Stimulated activated CD4-positive, alpha-beta T cell treated with anti-CD3 and anti-CD28 coated beads, TNF-alpha, amount 100 ng/mL, for 24 hours (primary cell): Measurements from ENCODE around the gene C5orf58.

ENCODE experiments used
- DNase-seq, 3 experiments: peaks; one replicate each; pipeline ENCODE4 v3.0.0-alpha.2; 2020; ENCODE audit warnings: low read depth in 3 of 3

The C5orf58 gene

DNA sequence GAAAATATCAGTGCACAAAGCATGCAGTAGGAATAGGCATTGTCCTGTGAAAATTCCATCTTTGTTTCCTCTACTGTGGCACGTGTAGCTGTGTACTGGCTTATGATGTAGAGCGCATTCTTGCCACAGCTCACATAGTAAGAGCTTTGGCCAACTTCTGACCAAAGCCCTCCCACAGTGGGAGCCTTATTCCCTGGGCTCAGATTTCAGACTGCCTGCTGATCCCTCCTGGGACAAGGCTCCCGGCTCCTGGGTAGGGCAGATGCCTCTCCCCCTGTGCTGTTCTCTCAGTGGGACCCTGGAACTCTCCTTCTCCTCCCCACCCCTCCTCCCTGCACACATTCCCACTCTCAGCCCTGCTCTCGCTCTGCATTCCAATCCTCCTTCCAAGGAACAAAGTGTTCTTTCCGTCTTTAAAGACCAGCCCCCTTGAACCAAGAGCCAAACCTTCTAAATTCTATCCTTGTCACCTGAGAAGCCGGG, 47.3 kb downstream of the C5orf58 start:
- DNase-seq, result no peak

DNA sequence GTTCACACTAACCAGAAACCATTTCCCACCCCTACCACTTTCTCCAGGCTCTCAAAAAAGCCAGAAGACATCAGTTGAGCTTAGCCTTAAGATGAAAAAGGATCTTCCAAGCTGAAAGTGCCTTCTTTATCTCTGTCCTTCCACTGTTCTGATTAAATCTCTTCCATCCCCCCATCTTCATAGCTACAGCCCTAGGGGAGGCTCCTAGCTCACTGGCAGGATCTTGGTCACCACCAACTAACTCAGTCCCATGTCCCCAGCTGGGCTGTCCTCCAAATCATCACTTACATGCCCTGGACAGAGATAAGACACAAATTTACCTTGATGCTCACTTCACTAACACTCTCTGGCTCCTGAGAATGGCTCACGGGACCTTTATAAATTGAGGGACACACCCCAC, 50.5 kb downstream of the C5orf58 start:
- no peak for DNase-seq

DNA sequence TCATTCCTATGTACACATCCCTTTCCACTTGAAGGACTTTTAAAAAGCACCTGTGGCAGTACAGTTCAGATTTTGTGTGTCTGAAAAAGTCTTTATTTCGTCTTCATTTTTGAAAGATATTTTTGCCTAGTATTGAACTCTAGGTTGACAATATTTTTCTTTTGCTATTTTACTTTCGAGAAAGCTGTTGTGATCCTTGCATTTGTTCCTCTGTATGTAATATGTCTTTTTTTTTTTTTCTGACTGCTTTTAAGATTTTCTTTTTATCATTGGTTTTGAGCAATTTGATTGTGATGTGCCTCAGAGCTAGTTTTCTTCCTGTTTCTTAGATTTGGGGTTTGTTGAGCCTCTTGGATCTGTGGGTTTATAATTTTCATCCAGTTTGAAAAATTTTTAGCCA, 51.4 kb downstream of the C5orf58 start:
- no peak for DNase-seq

DNA sequence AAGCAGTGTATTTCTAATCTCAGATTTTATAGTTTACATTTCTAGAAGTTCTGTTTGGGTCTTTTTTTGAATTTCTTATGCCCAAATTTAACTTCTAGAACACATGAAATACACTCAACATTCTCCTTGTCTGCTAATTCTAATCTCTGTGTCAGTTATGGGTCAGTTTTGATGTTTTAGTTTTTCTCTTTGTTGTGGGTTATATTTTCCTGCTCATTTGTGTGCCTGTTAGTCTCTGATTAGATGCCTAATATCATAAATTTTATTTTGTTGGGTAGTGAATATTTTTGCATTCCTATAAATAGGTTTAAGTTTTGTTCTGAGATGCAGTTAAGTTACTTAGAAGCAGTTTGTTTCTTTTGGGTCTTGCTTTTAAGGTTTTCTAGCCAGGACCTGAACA, 52.4 kb downstream of the C5orf58 start:
- DNase-seq, result no peak

DNA sequence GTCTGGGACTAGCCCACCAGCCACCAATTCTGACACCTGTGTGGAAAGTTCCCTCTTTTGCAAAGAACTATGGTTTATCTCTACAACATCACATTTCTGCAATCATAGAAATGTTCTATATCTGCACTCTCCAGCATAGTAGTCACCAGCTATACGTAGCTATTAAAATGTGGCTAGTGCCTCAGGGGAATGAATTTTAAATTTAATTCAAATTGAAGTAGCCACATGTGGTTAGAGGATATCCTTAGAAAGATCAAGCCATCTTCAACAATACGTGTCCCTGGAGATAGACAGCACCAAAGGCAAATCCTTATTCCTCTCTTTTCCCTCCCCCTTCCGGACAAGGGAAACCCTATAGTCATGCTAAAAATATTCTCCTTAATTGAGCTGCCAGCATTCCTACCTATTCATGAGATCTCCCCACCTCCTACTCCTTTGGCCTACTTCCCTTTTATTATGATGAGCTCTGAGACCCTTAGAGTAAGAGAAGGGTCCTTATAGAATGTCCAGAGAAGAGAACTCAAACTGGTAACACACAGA, 53.7 kb downstream of the C5orf58 start:
- DNase-seq, result no peak

DNA sequence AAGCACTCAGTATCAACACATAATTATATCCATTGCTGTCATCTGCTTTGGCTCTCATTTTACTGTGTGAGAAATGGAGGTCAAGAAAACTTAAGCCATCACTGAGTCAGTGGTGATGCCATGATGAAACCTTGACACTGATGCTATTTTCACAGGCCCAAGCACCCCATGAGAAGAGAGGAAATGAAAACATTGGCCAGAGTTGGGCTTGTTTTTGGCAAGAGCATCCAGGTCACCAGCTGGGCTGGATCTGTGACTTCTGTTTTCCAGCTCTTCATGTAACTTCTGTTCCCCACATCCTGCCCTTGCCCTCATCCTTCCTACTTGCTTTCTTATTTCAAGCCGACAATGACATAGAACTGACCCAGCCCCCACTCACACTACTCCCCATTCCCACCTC, 54.7 kb downstream of the C5orf58 start:
- no peak for DNase-seq

DNA sequence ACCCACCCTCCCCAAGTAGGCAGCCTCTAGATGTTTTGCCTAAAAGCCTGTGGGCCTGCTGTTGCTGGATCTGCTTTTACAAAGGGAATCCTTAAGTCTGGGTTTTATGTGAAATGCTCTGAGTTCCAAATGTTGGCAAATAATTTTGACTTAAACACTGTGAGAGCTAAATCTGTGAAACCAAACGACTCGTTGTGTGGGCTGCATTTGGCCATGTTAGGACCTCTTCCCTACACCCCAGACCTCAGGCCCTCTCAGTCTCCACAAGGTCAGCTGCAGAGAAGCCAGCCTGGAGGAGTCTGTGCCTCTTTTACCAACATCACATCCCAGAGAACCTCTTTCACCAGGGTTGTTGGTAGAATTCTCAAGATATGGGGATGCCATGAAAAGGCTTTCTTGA, 55.4 kb downstream of the C5orf58 start:
- no peak for DNase-seq

DNA sequence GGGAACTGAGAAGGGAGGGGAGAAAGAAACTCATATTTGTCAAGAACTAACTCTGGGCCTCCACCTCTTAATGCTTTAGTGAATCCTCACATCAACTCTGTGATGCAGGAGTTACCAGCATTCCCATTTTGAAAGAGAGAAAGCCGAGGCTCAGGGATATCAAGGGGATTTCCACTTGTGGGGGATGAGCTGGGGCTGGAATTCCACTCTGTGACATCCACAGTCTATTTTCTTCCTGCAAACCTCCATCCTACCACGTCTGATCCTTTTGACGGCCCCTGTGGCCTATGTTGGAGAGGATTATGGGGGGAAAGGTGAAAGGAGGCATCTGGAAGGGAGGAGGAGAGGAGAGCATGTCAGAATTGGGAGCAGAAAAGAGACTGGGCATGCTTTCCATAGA, 55.8 kb downstream of the C5orf58 start:
- DNase-seq, result no peak

DNA sequence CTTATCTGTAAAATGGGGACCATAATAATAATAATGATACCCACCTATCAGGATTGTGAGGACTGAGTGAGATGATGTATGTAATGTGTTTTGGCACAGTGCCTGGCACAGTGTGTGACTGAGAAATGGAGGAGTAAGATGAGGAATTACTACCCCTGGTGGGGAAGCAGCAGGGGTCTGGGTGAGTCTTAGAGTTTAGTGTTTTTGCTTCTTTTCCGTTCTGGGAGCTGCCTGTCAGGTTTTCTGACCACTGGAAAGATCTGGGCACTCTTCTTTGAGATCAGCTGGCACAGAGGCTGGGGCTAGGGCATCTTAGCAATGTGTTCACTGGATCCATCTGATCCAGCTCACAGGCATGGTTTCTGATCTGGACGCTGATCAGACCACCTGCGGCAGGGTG, 56.3 kb downstream of the C5orf58 start:
- no peak for DNase-seq

DNA sequence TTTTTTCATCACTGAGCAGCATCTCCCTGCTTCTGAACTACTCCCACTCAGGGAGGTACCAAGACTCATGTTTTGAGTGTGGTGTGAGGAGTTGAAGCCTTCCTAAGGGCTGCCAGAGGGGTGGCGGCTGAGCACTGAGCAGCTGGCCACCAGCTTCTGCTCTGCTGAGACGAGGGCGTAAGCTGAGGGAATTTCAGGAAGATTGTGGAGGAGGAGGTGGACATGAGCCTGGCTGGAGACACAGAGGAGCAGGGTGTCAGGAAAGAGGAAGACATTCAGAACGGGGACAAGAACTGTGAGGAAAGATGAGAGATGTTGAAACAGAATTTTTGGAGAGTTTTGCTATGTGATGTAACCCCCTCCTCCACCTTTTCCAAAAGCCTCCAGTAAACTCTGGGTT, 57.0 kb downstream of the C5orf58 start:
- no peak for DNase-seq

DNA sequence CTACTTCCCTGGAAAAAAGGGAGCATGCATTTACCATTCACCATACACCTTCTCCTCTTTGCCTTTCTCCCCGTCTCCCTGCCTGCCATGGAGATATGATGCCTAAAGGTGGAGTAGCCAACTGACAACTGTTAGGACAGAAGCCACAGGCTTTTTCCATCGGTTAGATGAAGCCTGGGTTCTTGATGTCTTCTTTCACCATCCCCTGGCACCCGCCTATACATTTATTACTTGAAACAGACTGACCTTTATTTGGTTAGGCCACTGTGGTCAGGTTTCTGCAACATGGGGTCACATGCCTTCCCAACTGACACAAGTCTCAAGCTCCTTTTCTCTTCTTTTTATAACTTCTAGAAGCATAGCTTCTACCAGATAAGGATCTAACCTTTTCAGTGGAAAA, 57.7 kb downstream of the C5orf58 start:
- no peak for DNase-seq

DNA sequence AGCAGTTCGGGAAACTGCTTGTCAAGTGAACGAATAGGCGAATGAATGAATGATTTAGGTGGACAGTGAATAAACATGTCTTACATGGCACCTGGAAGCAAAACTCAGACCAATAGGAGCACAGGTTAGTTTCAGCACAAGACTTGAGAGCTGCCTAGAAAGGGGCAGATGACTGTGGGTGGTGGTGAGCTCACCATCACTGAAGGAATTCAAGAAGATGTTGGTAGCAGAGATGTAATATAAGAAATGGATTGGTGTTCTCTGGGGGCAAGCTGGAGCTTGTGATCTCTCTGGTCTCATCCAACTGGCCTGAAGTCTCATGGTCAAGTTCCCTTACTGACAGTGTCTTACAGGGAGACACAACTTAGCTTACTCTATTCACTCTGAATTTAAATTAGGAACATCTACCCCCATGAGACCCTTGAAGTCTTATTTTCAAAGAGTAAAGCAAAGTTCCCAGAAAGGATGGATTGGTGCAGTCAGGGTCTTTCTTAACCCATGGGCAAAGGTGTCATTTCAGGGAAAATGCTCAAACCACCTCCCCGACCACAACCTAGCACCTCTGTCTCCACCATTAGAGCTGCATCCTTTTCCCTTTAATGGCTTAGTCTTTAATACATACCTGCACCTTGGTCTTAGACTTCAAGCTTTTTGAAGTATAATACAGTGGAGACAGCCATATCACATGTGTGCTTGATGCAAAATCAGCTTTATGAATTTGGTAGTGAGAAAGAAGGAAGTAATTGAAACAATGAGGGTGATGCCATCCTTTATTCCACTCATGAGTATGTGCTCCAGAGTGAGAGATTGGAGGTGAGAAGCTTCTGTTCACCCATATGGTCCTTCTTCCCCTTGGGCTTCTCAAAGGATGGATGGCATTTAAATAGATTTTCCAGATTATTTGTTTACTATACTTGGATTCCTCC, 59.7 kb downstream of the C5orf58 start:
- DNase-seq, result no peak

DNA sequence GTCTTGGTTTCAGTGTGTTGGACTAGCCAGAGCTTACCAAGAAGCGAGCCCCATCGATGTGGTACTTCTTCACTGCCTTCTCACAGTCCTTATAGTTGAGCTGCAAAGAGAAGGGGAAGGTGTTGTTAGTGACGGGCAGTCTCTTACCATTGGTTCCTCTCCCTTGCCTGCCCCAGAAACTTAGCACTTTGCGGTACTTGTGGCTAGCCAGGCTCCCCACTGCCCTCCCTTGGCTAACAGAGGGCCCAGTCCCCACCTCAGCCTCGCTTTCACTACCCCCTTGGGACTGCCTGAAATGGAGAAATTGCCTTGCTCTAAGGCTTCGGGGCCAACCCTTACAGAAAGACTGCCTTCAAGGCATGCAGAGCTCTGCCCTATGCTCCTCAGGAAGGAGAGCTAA, 60.5 kb downstream of the C5orf58 start:
- peak in 1 of 3 experiments; percentile 52 for DNase-seq

DNA sequence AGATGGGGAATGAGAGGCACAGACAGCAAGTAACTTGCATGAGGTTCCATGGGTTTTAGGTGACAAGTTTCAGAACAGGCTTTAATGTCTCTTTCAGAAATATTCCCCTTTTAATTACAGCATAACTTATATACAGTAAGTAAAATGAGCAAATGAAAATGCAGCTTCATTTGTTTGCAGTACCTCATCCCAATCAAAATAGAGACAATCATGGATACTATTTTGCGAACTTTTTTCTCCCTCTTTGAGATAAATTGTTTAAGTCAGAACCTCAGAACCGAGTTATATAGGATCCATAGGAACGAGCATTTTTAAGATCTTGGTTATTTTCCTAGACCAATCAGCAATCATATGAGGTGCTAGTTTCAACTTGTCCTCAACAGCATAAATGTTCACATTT, 61.3 kb downstream of the C5orf58 start:
- no peak for DNase-seq

DNA sequence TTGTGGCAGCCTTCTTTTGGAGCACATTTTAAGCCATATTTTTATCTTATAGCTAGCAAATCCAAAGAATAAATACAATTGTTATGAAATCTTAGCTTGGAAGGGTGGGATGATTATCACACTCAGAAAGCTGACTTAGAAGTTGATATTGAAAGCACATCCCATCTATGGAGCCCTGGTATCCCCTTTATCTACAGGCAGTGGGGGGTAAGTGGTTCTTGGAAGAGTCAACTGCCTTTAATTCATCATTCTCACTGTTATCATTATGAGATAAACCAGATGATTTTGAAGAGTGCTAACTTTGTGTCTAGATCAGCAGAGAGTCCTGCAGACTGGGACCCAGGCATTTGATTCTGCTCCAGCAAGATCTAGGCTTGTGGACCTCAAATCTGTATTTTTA, 61.8 kb downstream of the C5orf58 start:
- DNase-seq, result no peak
